Measurements from ENCODE around the gene KDM8. TPM values are rescaled to one million over a fixed set of nuclear protein-coding genes. Genes with fewer than 3 reads are reported as not detected.

Gene KDM8
- total RNA-seq, 1 experiment from 2014 or later, result 5.1 TPM

DNA sequence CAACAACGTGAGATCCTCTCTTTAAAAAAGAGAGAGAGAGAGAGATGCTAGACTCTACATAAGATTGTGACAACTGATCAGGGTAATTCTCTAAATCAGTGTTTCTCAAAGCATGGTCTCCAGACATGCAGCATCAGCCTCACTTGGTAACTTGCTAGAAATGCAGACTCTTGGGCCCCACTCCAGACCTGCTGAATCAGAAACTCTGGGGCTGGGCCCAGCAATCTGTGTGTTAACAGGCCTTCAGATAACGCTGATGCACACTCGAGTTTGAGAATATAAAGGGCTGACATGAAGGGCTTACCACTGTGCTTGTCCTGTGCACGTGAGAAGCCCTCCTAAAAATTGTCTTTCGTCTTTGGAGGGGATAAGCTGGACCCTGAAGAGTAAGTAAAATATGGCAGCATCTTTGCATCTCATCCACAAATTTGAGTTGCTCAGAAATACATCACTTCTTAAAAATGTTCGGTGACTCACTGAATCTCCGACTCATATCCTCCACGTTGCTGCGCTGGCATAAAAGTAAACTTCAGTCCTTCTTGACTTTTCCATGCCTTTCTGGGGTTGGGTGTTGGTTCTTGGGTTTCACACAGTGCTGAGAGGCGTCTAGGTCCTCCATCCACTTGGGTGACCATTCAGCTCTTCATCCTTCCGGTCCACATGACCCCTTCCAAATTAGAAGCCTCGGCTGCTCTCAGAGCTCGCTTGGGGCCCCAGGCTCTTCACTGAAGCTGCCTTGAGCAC, 26.1 kb upstream of the KDM8 start:
- no peak overlapping the region for H2AFZ ChIP-seq

DNA sequence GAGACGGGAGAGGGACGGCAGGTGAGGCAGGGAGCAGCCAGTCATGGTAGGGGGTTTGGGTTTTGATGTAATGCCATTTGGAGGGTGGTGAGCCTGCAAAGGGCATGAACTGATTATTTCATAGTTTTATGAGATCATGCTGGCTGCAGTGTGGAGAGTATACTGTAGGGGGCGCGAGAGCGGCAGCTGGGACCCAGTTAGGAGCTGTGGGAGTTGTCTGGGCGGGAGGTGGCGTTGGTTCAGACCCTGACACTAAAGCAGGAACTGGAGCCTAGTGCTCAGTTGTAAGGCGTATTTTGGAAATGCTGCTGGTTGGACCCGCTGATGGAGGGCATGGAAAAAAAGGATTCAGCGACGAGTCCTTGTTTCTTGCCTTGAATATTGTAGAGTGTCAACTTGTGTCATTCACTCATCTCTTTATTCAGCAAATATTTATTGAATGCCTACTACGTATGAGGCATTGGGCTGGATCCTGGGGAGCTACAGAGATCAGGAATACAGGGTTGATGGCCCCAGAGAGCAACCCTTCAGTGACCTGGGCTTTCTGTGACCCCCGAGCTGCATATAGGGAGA, 23.7 kb upstream of the KDM8 start:
- H3K4me2 ChIP-seq, result no peak overlapping the region

More for the DNA sequence above, 26.1 kb upstream of the KDM8 start:
- Histone ChIP-seq H3K4me1 (replicated peaks; ENCODE audit: insufficient read depth) (0 out of 2 replicates have a peak, but pooled peaks cover 5% of the 10 kb centered on the region), H3K27ac (no peak overlapping the region), H3K9me2 (ENCODE audit: insufficient read depth) (no peaks in the 10 kb centered on the region), H3K4me3 (no peak overlapping the region), H3K79me2 (ENCODE audit: low read depth) (no peaks in the 10 kb centered on the region), H3K9me3 (ENCODE audit: insufficient read depth, low read depth) (no peaks in the 10 kb centered on the region), H3F3A (ENCODE audit: insufficient read depth, low read depth) (no peaks in the 10 kb centered on the region), H3K4me2 (no peak overlapping the region), H4K20me1 (ENCODE audit: insufficient read depth) (no peaks in the 10 kb centered on the region), H3K36me3 (ENCODE audit: low read depth) (no peaks in the 10 kb centered on the region), H3K27me3 (ENCODE audit: insufficient read depth, low read depth) (peaks cover 14% of the 10 kb centered on the region; the same call in 1 of the 2 replicates)
- BruUV-seq (replicated peaks), result no TSS peak
- intact Hi-C loops (cut with micrococcal nuclease; ENCODE audit: unreplicated experiment), result loop anchor here (5.0 kb wide), 1 partner anchor 145 kb away; no protein-coding TSS in a partner anchor
- no peak for DNase-seq
- ChIA-PET CTCF (interaction anchor here (1.0 kb wide), 1 partner anchor 8 kb away, joined by 3 read pairs; no protein-coding TSS in a partner anchor), POLR2A (ENCODE audit: unreplicated experiment) (no interaction called here)
- TF ChIP-seq, protein P1, sequence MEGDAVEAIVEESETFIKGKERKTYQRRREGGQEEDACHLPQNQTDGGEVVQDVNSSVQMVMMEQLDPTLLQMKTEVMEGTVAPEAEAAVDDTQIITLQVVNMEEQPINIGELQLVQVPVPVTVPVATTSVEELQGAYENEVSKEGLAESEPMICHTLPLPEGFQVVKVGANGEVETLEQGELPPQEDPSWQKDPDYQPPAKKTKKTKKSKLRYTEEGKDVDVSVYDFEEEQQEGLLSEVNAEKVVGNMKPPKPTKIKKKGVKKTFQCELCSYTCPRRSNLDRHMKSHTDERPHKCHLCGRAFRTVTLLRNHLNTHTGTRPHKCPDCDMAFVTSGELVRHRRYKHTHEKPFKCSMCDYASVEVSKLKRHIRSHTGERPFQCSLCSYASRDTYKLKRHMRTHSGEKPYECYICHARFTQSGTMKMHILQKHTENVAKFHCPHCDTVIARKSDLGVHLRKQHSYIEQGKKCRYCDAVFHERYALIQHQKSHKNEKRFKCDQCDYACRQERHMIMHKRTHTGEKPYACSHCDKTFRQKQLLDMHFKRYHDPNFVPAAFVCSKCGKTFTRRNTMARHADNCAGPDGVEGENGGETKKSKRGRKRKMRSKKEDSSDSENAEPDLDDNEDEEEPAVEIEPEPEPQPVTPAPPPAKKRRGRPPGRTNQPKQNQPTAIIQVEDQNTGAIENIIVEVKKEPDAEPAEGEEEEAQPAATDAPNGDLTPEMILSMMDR (conservative IDR thresholded peaks at IDR 0.05), result no peak
- TF ChIP-seq EZH2 (IDR thresholded peaks at IDR 0.05; ENCODE audit: low read depth), result no peak

More for the DNA sequence above, 23.7 kb upstream of the KDM8 start:
- Histone ChIP-seq H3K4me3 (no peak overlapping the region), H3K9me2 (ENCODE audit: insufficient read depth) (no peaks in the 10 kb centered on the region), H3K27ac (no peak overlapping the region), H3K4me1 (replicated peaks; ENCODE audit: insufficient read depth) (0 out of 2 replicates have a peak, but pooled peaks cover 1% of the 10 kb centered on the region), H3K79me2 (ENCODE audit: low read depth) (no peaks in the 10 kb centered on the region), H3K9me3 (ENCODE audit: insufficient read depth, low read depth) (no peaks in the 10 kb centered on the region), H3K27me3 (ENCODE audit: insufficient read depth, low read depth) (peaks cover 19% of the 10 kb centered on the region; the same call in 1 of the 2 replicates), H3F3A (ENCODE audit: insufficient read depth, low read depth) (no peaks in the 10 kb centered on the region), H2AFZ (no peak overlapping the region), H3K36me3 (ENCODE audit: low read depth) (no peaks in the 10 kb centered on the region), H4K20me1 (ENCODE audit: insufficient read depth) (no peaks in the 10 kb centered on the region)
- POLR2A ChIA-PET (ENCODE audit: unreplicated experiment), result no interaction called here
- no TSS peak for BruUV-seq (replicated peaks)
- CTCF ChIA-PET, result interaction anchor here (0.6 to 1.4 kb wide), 9 partner anchors 10 to 277 kb away, joined by 3 to 7 read pairs (median 4); partner anchors contain the start of gene KDM8
- no peak for TF ChIP-seq EZH2 (IDR thresholded peaks at IDR 0.05; ENCODE audit: low read depth)
- TF ChIP-seq, protein P1 (conservative IDR thresholded peaks at IDR 0.05), result peak; percentile 88
- DNase-seq, result peak; percentile 55 to 65
- intact Hi-C loops (cut with micrococcal nuclease; ENCODE audit: unreplicated experiment), result loop anchor here (1.0 to 5.0 kb wide), 4 partner anchors 55 to 278 kb away; no protein-coding TSS in a partner anchor

All from PC-9 (cell line).